Stomach (tissue), 9 donors: ENCODE results near the gene TMEM40. TPM values are rescaled to one million over a fixed set of nuclear protein-coding genes. Genes with fewer than 3 reads are reported as not detected.

Source experiments
- DNase-seq, 2 donors: peaks; one replicate each; pipeline versions ENCODE4 v3.0.0 to v3.0.0-alpha.2; 2013 to 2019
- H3K27ac ChIP-seq, 5 donors: fragments of 200-600 bp in 4 of 5; sonication (generic) in 4 of 5; one replicate each; pipeline ENCODE4 v1.5.1; 2013 to 2019; ENCODE audit warnings: mild to moderate bottlenecking in 1 of 5, moderate library complexity in 1 of 5
- H3K27me3 ChIP-seq, 3 donors: fragments of 200-600 bp; sonication (generic); one replicate each; pipeline ENCODE4 v1.5.1; 2017 to 2019; ENCODE audit warnings: mixed run types in 1 of 3
- H3K36me3 ChIP-seq, 4 donors: fragments of 200-600 bp; sonication (generic); 1 replicate in 3 of 4; 2 replicates in 1 of 4; pipeline ENCODE4 v1.5.1; 2016 to 2019
- H3K4me1 ChIP-seq, 4 donors: fragments of 200-600 bp; sonication (generic); one replicate each; pipeline ENCODE4 v1.5.1; 2016 to 2019
- H3K4me3 ChIP-seq, 4 donors: fragments of 200-600 bp; sonication (generic) in 3 of 4; one replicate each; pipeline ENCODE4 v1.5.1; 2016 to 2019; ENCODE audit warnings: mild to moderate bottlenecking in 1 of 4
- H3K9me3 ChIP-seq, 4 donors: fragments of 200-600 bp; sonication (generic); one replicate each; pipeline ENCODE4 v1.5.1; 2016 to 2019
- CTCF ChIP-seq, 7 experiments: fragments of 450-650 bp in 4 of 7; fragments of 200-600 bp in 3 of 7; sonication (generic) in 3 of 7; IDR thresholded peaks; one replicate each; pipeline ENCODE4 v1.5.1; 2016 to 2019; ENCODE audit warnings: antibody characterized with exemption in 7 of 7, control low read depth in 2 of 7, mild to moderate bottlenecking in 1 of 7
- EP300 ChIP-seq: sonication (generic); formaldehyde crosslinking; IDR thresholded peaks from one replicate; pipeline ENCODE4 v1.6.1; 2017; ENCODE audit warnings: antibody characterized with exemption
- POLR2A ChIP-seq, 4 donors: fragments of 450-650 bp; IDR thresholded peaks; one replicate each; pipeline ENCODE4 v1.6.1; 2016; ENCODE audit warnings: antibody characterized with exemption in 4 of 4, control low read depth in 2 of 4, mild to moderate bottlenecking in 1 of 4, moderate library complexity in 1 of 4
- POLR2AphosphoS5 ChIP-seq, 3 donors: sonication (generic); formaldehyde crosslinking; IDR thresholded peaks; one replicate each; pipeline ENCODE4 v1.6.1; 2016; ENCODE audit warnings: antibody characterized with exemption in 3 of 3
- WGBS, 5 donors: extraction: QIAGEN DNeasy Blood & Tissue Kit in 3 of 5; methylation state at CpG; one replicate each; pipeline versions ENCODE4 v1.1.5 to v1.1.7; 2013 to 2018; 5-methylcytosine and 5-hydroxymethylcytosine counted together
- intact Hi-C: fragments of 100-400 bp; cut with DNase I; formaldehyde crosslinking; loops from one replicate; pipeline ENCODE4 v1.15.1; 2023; ENCODE audit warnings: low total_unique reads
- polyA plus RNA-seq, 3 donors: library from polyadenylated mRNA; stranded (reverse); fragments of 200-250 nt; gene quantifications; one replicate each; pipeline ENCODE4 v1.2.3, GENCODE V29; 2013
- total RNA-seq, 5 donors: library from RNA; depleted of rRNA; stranded (reverse); fragments of >200 nt; gene quantifications; one replicate each; pipeline versions ENCODE4 v1.1.0 to v1.2.3, GENCODE V29; 2014 to 2016
- donor health status: healthy with polysubstance abuse.
- donor health status: Bipolar disorder and iron deficiency.
- donor health status: healthy.

TMEM40 gene
- total and polyA plus RNA-seq, 8 donors = 141 TPM; not detected in 7

- Histone ChIP-seq H3K4me1 (no peaks in the 10 kb centered on the region), H3K36me3 (no peaks in the 10 kb centered on the region), H3K27ac (no peak overlapping the region), H3K27me3 (no peaks in the 10 kb centered on the region), H3K9me3 (no peaks in the 10 kb centered on the region), H3K4me3 (no peak overlapping the region)
- WGBS, 5 donors = 70 to 85% (median 79%) methylated on average over 2 of the region's 2 CpGs
- intact Hi-C loops = no loop called here
- no peak for DNase-seq
- TF ChIP-seq POLR2AphosphoS5 (IDR thresholded peaks at IDR 0.05) (no peak), POLR2A (IDR thresholded peaks at IDR 0.05) (no peak), CTCF (IDR thresholded peaks at IDR 0.05) (no peak), EP300 (no peak)
Measured at GRCh38 chr3:12737319-12737718, 21.7 kb downstream of the TMEM40 start.

- TF ChIP-seq CTCF (IDR thresholded peaks at IDR 0.05) (no peak), EP300 (no peak), POLR2A (IDR thresholded peaks at IDR 0.05) (no peak), POLR2AphosphoS5 (IDR thresholded peaks at IDR 0.05) (no peak)
- Histone ChIP-seq H3K27me3 (no peaks in the 10 kb centered on the region), H3K9me3 (no peaks in the 10 kb centered on the region), H3K4me1 (no peaks in the 10 kb centered on the region), H3K27ac (no peak overlapping the region), H3K4me3 (no peak overlapping the region), H3K36me3 (no peaks in the 10 kb centered on the region)
- 77 to 95% (median 92%) methylated on average over 4 of the region's 4 CpGs for WGBS, 5 donors
- intact Hi-C loops = no loop called here
- DNase-seq = no peak
Measured at GRCh38 chr3:12734960-12735359, 24.1 kb downstream of the TMEM40 start.

- Histone ChIP-seq H3K27me3 (no peaks in the 10 kb centered on the region), H3K4me3 (no peak overlapping the region), H3K9me3 (no peaks in the 10 kb centered on the region), H3K27ac (no peak overlapping the region), H3K4me1 (peaks cover 0 to 8% (median 4%) of the 10 kb centered on the region in 4 donors), H3K36me3 (no peaks in the 10 kb centered on the region)
- 61 to 87% (median 71%) methylated on average over 3 of the region's 3 CpGs for WGBS, 5 donors
- TF ChIP-seq POLR2A (IDR thresholded peaks at IDR 0.05) = no peak
- TF ChIP-seq POLR2AphosphoS5 (IDR thresholded peaks at IDR 0.05) = no peak
- TF ChIP-seq CTCF (IDR thresholded peaks at IDR 0.05) = no peak
- TF ChIP-seq EP300 = no peak
- DNase-seq = no peak
- intact Hi-C loops = no loop called here
Measured at GRCh38 chr3:12733566-12733965, 25.5 kb downstream of the TMEM40 start.

- TF ChIP-seq CTCF (IDR thresholded peaks at IDR 0.05) (no peak), POLR2A (IDR thresholded peaks at IDR 0.05) (no peak), POLR2AphosphoS5 (IDR thresholded peaks at IDR 0.05) (no peak), EP300 (no peak)
- no peak for DNase-seq
- no peak overlapping the region for H3K27ac ChIP-seq
- no peaks in the 10 kb centered on the region for H3K27me3 ChIP-seq
- H3K36me3 ChIP-seq = no peaks in the 10 kb centered on the region
- H3K4me1 ChIP-seq = peaks cover 0 to 19% (median 4%) of the 10 kb centered on the region in 4 donors
- WGBS, 5 donors = 74 to 86% (median 80%) methylated on average over 4 of the region's 4 CpGs
- H3K4me3 ChIP-seq = no peak overlapping the region
- no peaks in the 10 kb centered on the region for H3K9me3 ChIP-seq
- intact Hi-C loops = no loop called here
Measured at GRCh38 chr3:12730506-12731242, 28.4 kb downstream of the TMEM40 start.
